Activated B cell treated with CpG ODN at 0.5 μM for 24 hours (primary cell): Measurements from ENCODE around the gene SDHA. TPM values are rescaled to one million over a fixed set of nuclear protein-coding genes. Genes with fewer than 3 reads are reported as not detected.

Experiments used
- ATAC-seq: fragments of 200-7000 bp; cut with Tn5 transposase; one replicate; pipeline ENCODE4 v1.10.0; 2021; ENCODE audit warnings: low read depth, mild to moderate bottlenecking, moderate library complexity
- CTCF ChIA-PET: fragments of 350-600 bp; sonication (Branson Sonifier 250); formaldehyde crosslinking; loops from one replicate; lab custom pipeline; 2021; ENCODE audit warnings: antibody characterized with exemption; lab: Charles Lee
- POLR2A ChIA-PET: fragments of 350-600 bp; sonication (Branson Sonifier 250); formaldehyde crosslinking; loops from one replicate; lab custom pipeline; 2021; ENCODE audit warnings: antibody characterized with exemption; lab: Charles Lee
- DNase-seq: peaks from one replicate; pipeline ENCODE4 v3.0.0; 2022
- H3K27ac Mint-ChIP-seq: one replicate; pipeline ENCODE4 v1.8.0; 2020; ENCODE audit warnings: mixed read lengths
- H3K27me3 Mint-ChIP-seq: one replicate; pipeline ENCODE4 v1.8.0; 2021; ENCODE audit warnings: mixed read lengths
- H3K36me3 Mint-ChIP-seq: one replicate; pipeline ENCODE4 v1.8.0; 2021; ENCODE audit warnings: low read depth, mixed read lengths
- H3K4me1 Mint-ChIP-seq: one replicate; pipeline ENCODE4 v1.8.0; 2021; ENCODE audit warnings: mixed read lengths
- H3K4me3 Mint-ChIP-seq: one replicate; pipeline ENCODE4 v1.8.0; 2020; ENCODE audit warnings: mild to moderate bottlenecking, mixed read lengths
- H3K9me3 Mint-ChIP-seq: one replicate; pipeline ENCODE4 v1.8.0; 2020; ENCODE audit warnings: mixed read lengths
- intact Hi-C: fragments of 100-400 bp; cut with micrococcal nuclease; formaldehyde crosslinking; loops from one replicate; pipeline ENCODE4 v1.15.1; 2024
- total RNA-seq: library from RNA; stranded (reverse); gene quantifications from 2 replicates; pipeline ENCODE4 v1.2.3, GENCODE V29; 2022
- TF ChIP-seq, protein P1 (sequence below): fragments of 200-600 bp; IDR thresholded peaks from one replicate; pipeline ENCODE4 v1.8.0; 2022; ENCODE audit warnings: antibody characterized with exemption, mild to moderate bottlenecking

SDHA gene
- total RNA-seq, 1 donor from 2014 or later = 95.7 TPM

DNA sequence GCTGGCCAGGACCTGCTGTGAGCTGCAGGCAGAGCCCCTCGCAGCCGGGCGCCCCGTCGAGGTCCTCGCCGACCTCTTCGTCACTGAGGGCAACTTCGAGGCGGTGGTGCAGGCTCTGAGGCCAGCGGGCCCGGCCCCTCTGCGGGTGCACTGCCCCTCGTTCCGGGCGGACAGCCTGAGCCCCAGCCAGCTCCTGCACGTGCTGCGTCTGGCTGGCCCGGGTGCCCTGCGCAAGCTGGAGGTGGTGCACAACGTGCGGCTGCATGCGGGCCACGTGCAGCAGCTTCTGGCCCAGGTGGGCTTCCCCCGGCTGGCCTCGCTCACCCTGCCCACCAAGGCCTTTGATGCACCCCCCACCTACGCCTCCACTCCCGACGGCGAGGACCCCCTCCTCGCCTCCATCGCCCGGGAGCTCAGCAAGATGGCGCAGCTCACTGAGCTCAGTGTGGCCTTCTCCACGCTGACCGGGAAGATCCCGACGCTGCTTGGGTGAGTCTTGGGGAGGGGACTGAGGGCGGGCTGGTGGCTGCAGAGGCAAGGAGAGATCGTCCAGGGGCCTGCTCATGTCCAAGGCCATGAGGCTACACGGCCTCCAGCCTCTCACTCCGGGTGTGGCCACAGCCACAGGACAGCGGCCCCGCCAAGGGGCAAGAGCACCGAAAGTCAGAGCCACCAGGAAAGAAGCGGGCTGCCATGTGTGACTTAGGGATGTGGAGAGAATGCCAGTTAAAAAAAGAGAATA is 26.0 kb upstream of the SDHA start:
- no peak overlapping the region for H3K4me3 Mint-ChIP-seq

DNA sequence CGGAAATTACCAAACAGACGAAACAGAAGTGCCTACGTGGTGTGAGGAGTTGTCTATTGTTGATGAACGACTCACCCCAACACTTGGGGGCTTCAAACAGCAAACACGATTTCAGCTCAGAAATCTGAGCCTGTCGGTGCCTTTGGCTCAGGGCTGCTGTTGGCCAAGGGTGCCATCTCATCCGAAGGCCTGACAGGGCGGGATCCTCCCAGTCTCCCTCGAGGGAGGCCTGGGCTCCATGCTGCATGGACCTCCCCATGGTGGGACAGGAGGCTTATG is 25.5 kb upstream of the SDHA start:
- Mint-ChIP-seq H3K27me3 (peaks cover 11% of the 10 kb centered on the region), H3K4me1 (peaks cover 11% of the 10 kb centered on the region), H3K9me3 (no peaks in the 10 kb centered on the region), H3K4me3 (no peak overlapping the region), H3K36me3 (no peaks in the 10 kb centered on the region), H3K27ac (no peak overlapping the region)
- intact Hi-C loops = no loop called here
- CTCF ChIA-PET = no interaction called here
- ATAC-seq (no peak), DNase-seq (no peak)
- TF ChIP-seq, protein P1, sequence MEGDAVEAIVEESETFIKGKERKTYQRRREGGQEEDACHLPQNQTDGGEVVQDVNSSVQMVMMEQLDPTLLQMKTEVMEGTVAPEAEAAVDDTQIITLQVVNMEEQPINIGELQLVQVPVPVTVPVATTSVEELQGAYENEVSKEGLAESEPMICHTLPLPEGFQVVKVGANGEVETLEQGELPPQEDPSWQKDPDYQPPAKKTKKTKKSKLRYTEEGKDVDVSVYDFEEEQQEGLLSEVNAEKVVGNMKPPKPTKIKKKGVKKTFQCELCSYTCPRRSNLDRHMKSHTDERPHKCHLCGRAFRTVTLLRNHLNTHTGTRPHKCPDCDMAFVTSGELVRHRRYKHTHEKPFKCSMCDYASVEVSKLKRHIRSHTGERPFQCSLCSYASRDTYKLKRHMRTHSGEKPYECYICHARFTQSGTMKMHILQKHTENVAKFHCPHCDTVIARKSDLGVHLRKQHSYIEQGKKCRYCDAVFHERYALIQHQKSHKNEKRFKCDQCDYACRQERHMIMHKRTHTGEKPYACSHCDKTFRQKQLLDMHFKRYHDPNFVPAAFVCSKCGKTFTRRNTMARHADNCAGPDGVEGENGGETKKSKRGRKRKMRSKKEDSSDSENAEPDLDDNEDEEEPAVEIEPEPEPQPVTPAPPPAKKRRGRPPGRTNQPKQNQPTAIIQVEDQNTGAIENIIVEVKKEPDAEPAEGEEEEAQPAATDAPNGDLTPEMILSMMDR = no peak
- POLR2A ChIA-PET = interaction anchor here (0.7 to 1.2 kb wide), 2 partner anchors 25 to 27 kb away, joined by 3 read pairs; partner anchors contain the start of genes CCDC127 and SDHA

More for the DNA sequence above, 26.0 kb upstream of the SDHA start:
- DNase-seq (no peak), ATAC-seq (no peak)
- no peak overlapping the region for H3K27ac Mint-ChIP-seq
- H3K4me1 Mint-ChIP-seq = peaks cover 11% of the 10 kb centered on the region
- TF ChIP-seq, protein P1 = no peak
- peaks cover 11% of the 10 kb centered on the region for H3K27me3 Mint-ChIP-seq
- CTCF ChIA-PET = no interaction called here
- intact Hi-C loops = no loop called here
- no peaks in the 10 kb centered on the region for H3K36me3 Mint-ChIP-seq
- POLR2A ChIA-PET = interaction anchor here (0.7 to 1.2 kb wide), 2 partner anchors 26 to 27 kb away, joined by 3 read pairs; partner anchors contain the start of genes CCDC127 and SDHA
- no peaks in the 10 kb centered on the region for H3K9me3 Mint-ChIP-seq

DNA sequence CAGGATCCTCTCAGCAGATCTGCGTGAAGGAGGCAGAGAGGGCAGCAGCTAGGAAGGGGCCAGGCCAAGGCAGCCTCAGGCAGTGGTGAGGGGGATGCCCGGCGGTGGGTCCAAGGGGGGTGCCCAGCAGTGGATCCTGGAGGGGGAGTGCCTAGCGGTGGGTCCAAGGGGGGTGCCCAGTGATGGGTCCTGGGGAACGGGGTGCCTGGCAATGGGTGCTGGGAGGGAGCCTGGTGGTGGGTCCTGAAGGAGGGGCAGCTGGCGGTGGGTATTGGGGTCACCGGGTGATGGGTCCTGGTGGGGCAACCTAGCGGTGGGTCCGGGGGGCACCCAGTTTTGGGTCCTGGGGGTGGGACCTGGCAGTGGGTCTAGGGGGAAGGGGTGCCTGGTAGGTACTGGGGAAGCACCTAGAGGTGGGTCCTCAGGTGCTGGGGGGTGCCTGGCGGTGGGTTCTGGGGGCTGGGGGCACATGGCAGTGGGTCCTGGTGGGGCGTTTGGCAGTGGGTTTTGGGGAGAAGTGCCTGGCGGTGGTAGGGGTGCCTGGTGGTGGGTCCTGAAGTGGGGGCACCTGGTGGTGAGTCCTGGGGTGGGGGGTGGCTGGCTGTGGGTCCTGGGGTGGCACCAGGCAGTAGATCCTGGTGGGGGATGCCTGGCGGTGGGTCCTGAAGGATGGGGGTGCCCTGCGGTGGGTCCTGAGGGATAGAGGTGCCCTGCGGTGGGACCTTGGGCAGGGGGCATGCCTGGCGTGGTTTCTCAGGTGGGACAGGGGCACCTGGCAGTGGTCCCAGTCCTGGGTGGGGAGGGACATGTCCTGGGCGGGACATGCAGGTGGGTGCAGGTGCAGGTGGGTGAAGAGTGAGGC is 24.9 kb upstream of the SDHA start:
- intact Hi-C loops = no loop called here
- POLR2A ChIA-PET = no interaction called here
- no peaks in the 10 kb centered on the region for H3K9me3 Mint-ChIP-seq
- H3K4me1 Mint-ChIP-seq = peaks cover 10% of the 10 kb centered on the region
- H3K27me3 Mint-ChIP-seq = peaks cover 11% of the 10 kb centered on the region
- DNase-seq (no peak), ATAC-seq (no peak)
- TF ChIP-seq, protein P1 = no peak
- H3K36me3 Mint-ChIP-seq = no peaks in the 10 kb centered on the region
- CTCF ChIA-PET = no interaction called here
- H3K27ac Mint-ChIP-seq = no peak overlapping the region
- H3K4me3 Mint-ChIP-seq = no peak overlapping the region

DNA sequence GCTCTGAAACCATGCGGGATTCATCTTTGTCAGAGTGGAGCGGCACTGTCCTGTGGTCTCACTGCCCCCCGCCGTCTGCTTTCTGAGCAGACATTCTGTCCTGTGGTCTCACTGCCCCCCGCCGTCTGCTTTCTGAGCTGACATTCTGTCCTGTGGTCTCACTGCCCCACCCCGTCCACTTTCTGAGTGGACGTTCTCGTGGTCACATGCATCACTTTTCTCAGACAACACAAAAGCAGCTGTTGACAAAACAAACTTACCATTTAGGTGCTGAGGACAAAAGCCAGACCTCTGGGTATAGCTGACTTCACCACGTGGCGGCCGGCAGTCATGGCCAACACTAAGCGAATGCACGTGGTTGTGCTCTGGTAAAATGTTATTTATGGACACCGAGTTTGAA is 24.0 kb upstream of the SDHA start:
- Mint-ChIP-seq H3K27me3 (peaks cover 8% of the 10 kb centered on the region), H3K27ac (no peak overlapping the region), H3K9me3 (no peaks in the 10 kb centered on the region), H3K4me1 (peaks cover 4% of the 10 kb centered on the region), H3K4me3 (no peak overlapping the region), H3K36me3 (no peaks in the 10 kb centered on the region)
- DNase-seq (no peak), ATAC-seq (no peak)
- CTCF ChIA-PET = no interaction called here
- TF ChIP-seq, protein P1 = no peak
- POLR2A ChIA-PET = no interaction called here
- intact Hi-C loops = no loop called here

DNA sequence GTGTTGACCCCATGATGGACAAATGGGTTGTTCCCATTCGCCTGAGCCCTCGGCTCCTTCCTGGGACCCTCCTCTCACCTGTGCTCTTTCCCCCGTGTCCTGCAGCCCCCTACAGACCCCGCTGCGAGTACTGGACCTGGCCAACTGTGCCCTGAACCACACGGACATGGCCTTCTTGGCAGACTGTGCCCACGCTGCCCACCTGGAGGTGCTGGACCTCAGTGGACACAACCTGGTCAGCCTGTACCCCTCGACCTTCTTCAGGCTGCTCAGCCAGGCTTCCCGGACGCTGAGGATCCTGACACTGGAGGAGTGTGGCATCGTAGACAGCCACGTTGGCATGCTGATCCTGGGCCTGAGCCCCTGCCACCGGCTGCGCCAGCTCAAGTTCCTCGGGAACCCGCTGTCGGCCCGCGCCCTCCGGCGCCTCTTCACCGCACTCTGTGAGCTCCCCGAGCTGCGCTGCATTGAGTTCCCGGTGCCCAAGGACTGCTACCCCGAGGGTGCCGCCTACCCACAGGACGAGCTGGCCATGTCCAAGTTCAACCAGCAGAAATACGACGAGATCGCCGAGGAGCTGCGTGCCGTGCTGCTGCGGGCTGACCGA is 23.4 kb upstream of the SDHA start:
- Mint-ChIP-seq H3K4me3 (no peak overlapping the region), H3K27ac (no peak overlapping the region), H3K9me3 (no peaks in the 10 kb centered on the region), H3K4me1 (peaks cover 4% of the 10 kb centered on the region), H3K36me3 (no peaks in the 10 kb centered on the region), H3K27me3 (peaks cover 8% of the 10 kb centered on the region)
- CTCF ChIA-PET = no interaction called here
- POLR2A ChIA-PET = no interaction called here
- ATAC-seq (no peak), DNase-seq (no peak)
- intact Hi-C loops = no loop called here
- TF ChIP-seq, protein P1 = no peak
